Measurements from ENCODE around the gene SHMT2. TPM values are rescaled to one million over a fixed set of nuclear protein-coding genes. Genes with fewer than 3 reads are reported as not detected.
"Not testable (repeated sequence)": the region's sequence is repeated elsewhere in the genome, so short reads cannot be mapped to it uniquely, and the experiment has no call there.

The SHMT2 gene
- total and polyA plus RNA-seq, 9 of the 15 experiments (the other 6 are each of a cell fraction or from before 2014, with no cell fraction given) = 46.1 to 319 (median 115) TPM

GRCh38 chr12:57276233-57276632 is 46.7 kb downstream of the SHMT2 start:
- in situ Hi-C loops (cut with MboI); H3K9me1 ChIP-seq (ENCODE audit: control insufficient read depth, insufficient read depth, low read length); H4K20me1 ChIP-seq (replicated peaks; ENCODE audit: control insufficient read depth, insufficient read depth, low read length); intact Hi-C loops (cut with micrococcal nuclease); H3K79me2 ChIP-seq (ENCODE audit: control insufficient read depth, insufficient read depth, low read length); H2AFZ ChIP-seq (ENCODE audit: low read depth, low read length); H3K4me3 ChIP-seq; BruUV-seq (replicated peaks); CTCF ChIA-PET (ENCODE audit: low intra/inter-chr PET ratio); H3K27ac ChIP-seq (ENCODE audit: extremely low read depth, low read depth, low read length); H3K9ac ChIP-seq (ENCODE audit: insufficient read depth in 1 of 2, low read depth in 2 of 2, low read length in 2 of 2); H3K27me3 ChIP-seq (ENCODE audit: control insufficient read depth in 2 of 2, insufficient read depth in 2 of 2, low read length in 2 of 2); ATAC-seq; DNase-seq (ENCODE audit: extremely low read depth in 1 of 4, low spot score in 3 of 4); H3K9me3 ChIP-seq (replicated peaks; ENCODE audit: control insufficient read depth, insufficient read depth, low read depth, low read length); FAIRE-seq; H3K4me2 ChIP-seq (ENCODE audit: insufficient read depth, low read length): not testable (repeated sequence)
- peaks cover 5 to 29% of the 10 kb centered on the region in 2 experiments for H3K4me1 ChIP-seq (replicated peaks in 1 of 2; ENCODE audit: control insufficient read depth in 2 of 2, insufficient read depth in 2 of 2, low read length in 2 of 2)
- POLR2A ChIA-PET = interaction anchor here (1.0 kb wide), 1 partner anchor 66 kb away, joined by 3 read pairs; no protein-coding TSS in a partner anchor
- TF ChIP-seq ZNF146 (CRISPR knock-in tag; IDR thresholded peaks at IDR 0.05; ENCODE audit: unreplicated experiment) = peak; percentile 59
- H3K36me3 ChIP-seq (ENCODE audit: control insufficient read depth, insufficient read depth, low read length) = peaks cover 32% of the 10 kb centered on the region; the same call in 2 of the 3 replicates
- WGBS (ENCODE audit: insufficient coverage, low coverage, missing lambda C conversion rate) = 83% methylated on average over 6 of the region's 6 CpGs

- no peaks in the 10 kb centered on the region for H3K27me3 ChIP-seq (ENCODE audit: control insufficient read depth in 2 of 2, insufficient read depth in 2 of 2, low read length in 2 of 2)
- in situ Hi-C loops (cut with MboI) = no loop called here
- H3K4me1 ChIP-seq (replicated peaks in 1 of 2; ENCODE audit: control insufficient read depth in 2 of 2, insufficient read depth in 2 of 2, low read length in 2 of 2) = peaks cover 5 to 29% of the 10 kb centered on the region in 2 experiments
- H4K20me1 ChIP-seq (replicated peaks; ENCODE audit: control insufficient read depth, insufficient read depth, low read length) = no peaks in the 10 kb centered on the region
- no peaks in the 10 kb centered on the region for H3K9me3 ChIP-seq (replicated peaks; ENCODE audit: control insufficient read depth, insufficient read depth, low read depth, low read length)
- ATAC-seq = peak; percentile 33; the same call in 1 of the 3 replicates
- ChIA-PET CTCF (ENCODE audit: low intra/inter-chr PET ratio) (interaction anchor here (0.6 kb wide), 1 partner anchor 13 kb away, joined by 3 read pairs; no protein-coding TSS in a partner anchor), POLR2A (interaction anchor here (0.7 kb wide), 1 partner anchor 188 kb away, joined by 3 read pairs; no protein-coding TSS in a partner anchor)
- intact Hi-C loops (cut with micrococcal nuclease) = no loop called here
- H2AFZ ChIP-seq (ENCODE audit: low read depth, low read length) = no peak overlapping the region
- no peaks in the 10 kb centered on the region for H3K9me1 ChIP-seq (ENCODE audit: control insufficient read depth, insufficient read depth, low read length)
- H3K79me2 ChIP-seq (ENCODE audit: control insufficient read depth, insufficient read depth, low read length) = no peaks in the 10 kb centered on the region
- H3K9ac ChIP-seq (ENCODE audit: insufficient read depth in 1 of 2, low read depth in 2 of 2, low read length in 2 of 2) = no peak overlapping the region
- no peak overlapping the region for H3K4me2 ChIP-seq (ENCODE audit: insufficient read depth, low read length)
- H3K36me3 ChIP-seq (ENCODE audit: control insufficient read depth, insufficient read depth, low read length) = peaks cover 30% of the 10 kb centered on the region; the same call in 2 of the 3 replicates
- DNase-seq (ENCODE audit: extremely low read depth in 1 of 4, low spot score in 3 of 4) = peak; percentile 34 to 56 (median 46)
- FAIRE-seq = no peak
- no TSS peak for BruUV-seq (replicated peaks)
- 67% methylated on average over 4 of the region's 4 CpGs for WGBS (ENCODE audit: insufficient coverage, low coverage, missing lambda C conversion rate)
- H3K27ac ChIP-seq (ENCODE audit: extremely low read depth, low read depth, low read length) = no peak overlapping the region
- no peak overlapping the region for H3K4me3 ChIP-seq
- no peak for TF ChIP-seq TEAD4 (IDR thresholded peaks at IDR 0.05; ENCODE audit: low read length)
- TF ChIP-seq TEAD4 (CRISPR knock-in tag; IDR thresholded peaks at IDR 0.05; ENCODE audit: borderline replicate concordance) = no peak
- TF ChIP-seq UBTF (IDR thresholded peaks at IDR 0.05; ENCODE audit: borderline replicate concordance in 1 of 2, low read depth in 2 of 2, low read length in 2 of 2) = no peak
- TF ChIP-seq IRF1 (CRISPR knock-in tag; IDR thresholded peaks at IDR 0.05; ENCODE audit: borderline replicate concordance) = no peak
- TF ChIP-seq TBP (optimal IDR thresholded peaks at IDR 0.05; ENCODE audit: low read depth, low read length) = no peak
- no peak for TF ChIP-seq ERF (CRISPR knock-in tag; IDR thresholded peaks at IDR 0.05)
- TF ChIP-seq PKNOX1 (IDR thresholded peaks at IDR 0.05) = no peak
- no peak for TF ChIP-seq RAD51 (IDR thresholded peaks at IDR 0.05; ENCODE audit: borderline replicate concordance, low read depth)
- peak; percentile 10 to 40; a peak in 2 of 4 replicates for TF ChIP-seq RAD21 (CRISPR knock-in tag; conservative IDR thresholded peaks at IDR 0.05 in 1 of 2, IDR thresholded peaks at IDR 0.05 in 1 of 2)
Measured at GRCh38 chr12:57276935-57277563, 47.5 kb downstream of the SHMT2 start.

Data from K562 (cell line).